Spinal cord (tissue), 10 donors: Measurements from ENCODE around the gene CRABP2. TPM values are rescaled to one million over a fixed set of nuclear protein-coding genes. Genes with fewer than 3 reads are reported as not detected.
A peak's percentile ranks its signal among the peaks of the same experiment; 100 is the strongest.

Experiments used
- DNase-seq, 6 donors: peaks; one replicate each; pipeline versions ENCODE4 v3.0.0 to v3.0.0-alpha.2; 2013 to 2015; ENCODE audit warnings: low spot score in 6 of 6, low read depth in 4 of 6
- H3K27ac ChIP-seq: one replicate; pipeline ENCODE4 v1.5.1; 2013; ENCODE audit warnings: low read depth, low read length, control low read depth
- H3K27me3 ChIP-seq: one replicate; pipeline ENCODE4 v1.6.1; 2013; ENCODE audit warnings: low read length; ENCODE audit not compliant: control insufficient read depth, insufficient read depth
- H3K36me3 ChIP-seq: one replicate; pipeline ENCODE4 v1.6.1; 2013; ENCODE audit warnings: low read length; ENCODE audit not compliant: control insufficient read depth, insufficient read depth
- H3K4me1 ChIP-seq: one replicate; pipeline ENCODE4 v1.6.1; 2013; ENCODE audit warnings: low read length; ENCODE audit not compliant: control insufficient read depth, insufficient read depth
- H3K4me3 ChIP-seq: one replicate; pipeline ENCODE4 v1.5.1; 2013; ENCODE audit warnings: low read depth, low read length, control low read depth
- H3K9me3 ChIP-seq: one replicate; pipeline ENCODE4 v1.6.1; 2013; ENCODE audit warnings: low read length; ENCODE audit not compliant: control insufficient read depth, insufficient read depth
- WGBS: methylation state at CpG from one replicate; pipeline ENCODE4 v1.1.5; 2013; ENCODE audit warnings: missing lambda C conversion rate; ENCODE audit not compliant: insufficient coverage; 5-methylcytosine and 5-hydroxymethylcytosine counted together
- polyA plus RNA-seq, 2 donors: library from polyadenylated mRNA; unstranded; fragments of 120-200 nt; gene quantifications; one replicate each; pipeline ENCODE4 v1.2.1, GENCODE V29; 2013; ENCODE audit not compliant: insufficient read length in 2 of 2
- total RNA-seq, 2 donors: library from RNA; depleted of rRNA in 1 of 2; stranded (reverse); fragments of 120-200 nt in 1 of 2; fragments of >200 nt in 1 of 2; gene quantifications; one replicate each; pipeline versions ENCODE4 v1.2.3 to v1.2.4, GENCODE V29; 2013 to 2014
- donor health status: healthy.

Gene CRABP2
- total and polyA plus RNA-seq, 4 donors, result 35.6 to 482 (median 88.3) TPM

- under 1% methylated on average over 40 of the region's 46 CpGs for WGBS
- Histone ChIP-seq H3K4me3 (peak within 1 kb of the TSS; percentile 92), H3K9me3 (no peaks in the 10 kb centered on the region), H3K27ac (peak within 1 kb of the TSS; percentile 96), H3K36me3 (peaks cover 22% of the 10 kb centered on the region), H3K27me3 (no peaks in the 10 kb centered on the region), H3K4me1 (peaks cover 40% of the 10 kb centered on the region)
- DNase-seq, result peak in 2 of 6 donors; percentile 93
Measured at GRCh38 chr1:156727926-156728598, 22.7 kb upstream of the CRABP2 start, which contains the start of gene METTL25B. Gene METTL25B, plus strand, starts transcription at chr1:156728469. Its CDS starts 636 bp downstream, at chr1:156729105.

GRCh38 chr1:156727492-156727891 is 22.1 kb upstream of the CRABP2 start:
- peaks cover 40% of the 10 kb centered on the region for H3K4me1 ChIP-seq
- 51% methylated on average over 4 of the region's 7 CpGs for WGBS
- H3K36me3 ChIP-seq, result peaks cover 27% of the 10 kb centered on the region
- no peak for DNase-seq
- H3K4me3 ChIP-seq, result peak overlapping the region; percentile 92
- no peaks in the 10 kb centered on the region for H3K27me3 ChIP-seq
- no peak overlapping the region for H3K27ac ChIP-seq
- no peaks in the 10 kb centered on the region for H3K9me3 ChIP-seq

GRCh38 chr1:156726549-156727226 is 21.3 kb upstream of the CRABP2 start:
- DNase-seq, result no peak
- Histone ChIP-seq H3K4me1 (peaks cover 40% of the 10 kb centered on the region), H3K4me3 (no peak overlapping the region), H3K9me3 (no peaks in the 10 kb centered on the region), H3K36me3 (peaks cover 25% of the 10 kb centered on the region), H3K27me3 (no peaks in the 10 kb centered on the region), H3K27ac (no peak overlapping the region)
- 46% methylated on average over 8 of the region's 15 CpGs for WGBS

- H3K4me3 ChIP-seq, result peak overlapping the region; percentile 26
Measured at GRCh38 chr1:156725683-156726280, 20.4 kb upstream of the CRABP2 start.

GRCh38 chr1:156721535-156721934 is 16.2 kb upstream of the CRABP2 start:
- no peak overlapping the region for H3K27ac ChIP-seq
- peaks cover 23% of the 10 kb centered on the region for H3K4me1 ChIP-seq
- no peaks in the 10 kb centered on the region for H3K27me3 ChIP-seq
- no peaks in the 10 kb centered on the region for H3K9me3 ChIP-seq
- H3K4me3 ChIP-seq, result no peak overlapping the region
- H3K36me3 ChIP-seq, result peaks cover 41% of the 10 kb centered on the region
- no peak for DNase-seq
- 79% methylated on average over 2 of the region's 4 CpGs for WGBS

More at GRCh38 chr1:156725683-156726280, 20.4 kb upstream of the CRABP2 start:
- Histone ChIP-seq H3K27ac (no peak overlapping the region), H3K36me3 (peaks cover 33% of the 10 kb centered on the region), H3K27me3 (no peaks in the 10 kb centered on the region), H3K9me3 (no peaks in the 10 kb centered on the region), H3K4me1 (peaks cover 40% of the 10 kb centered on the region)
- DNase-seq, result peak in 2 of 6 donors; percentile 93
- 18% methylated on average over 18 of the region's 18 CpGs for WGBS

GRCh38 chr1:156721131-156721530 is 15.7 kb upstream of the CRABP2 start:
- Histone ChIP-seq H3K27ac (no peak overlapping the region), H3K36me3 (peaks cover 39% of the 10 kb centered on the region), H3K27me3 (no peaks in the 10 kb centered on the region), H3K4me1 (peaks cover 19% of the 10 kb centered on the region), H3K9me3 (no peaks in the 10 kb centered on the region), H3K4me3 (no peak overlapping the region)
- no peak for DNase-seq
- 75% methylated on average over 2 of the region's 2 CpGs for WGBS

- H3K27ac ChIP-seq, result no peak overlapping the region
- no peak overlapping the region for H3K4me3 ChIP-seq
- 33% methylated on average over 3 of the region's 4 CpGs for WGBS
- DNase-seq, result peak in 1 of 6 donors; percentile 31
- H3K36me3 ChIP-seq, result peaks cover 27% of the 10 kb centered on the region
- H3K27me3 ChIP-seq, result no peaks in the 10 kb centered on the region
- no peaks in the 10 kb centered on the region for H3K4me1 ChIP-seq
- no peaks in the 10 kb centered on the region for H3K9me3 ChIP-seq
Measured at GRCh38 chr1:156717351-156717750, 12.0 kb upstream of the CRABP2 start.

GRCh38 chr1:156714830-156715229 is 9.4 kb upstream of the CRABP2 start:
- H3K4me1 ChIP-seq, result peaks cover 16% of the 10 kb centered on the region
- WGBS, result 79% methylated on average over 3 of the region's 3 CpGs
- H3K27me3 ChIP-seq, result no peaks in the 10 kb centered on the region
- no peak for DNase-seq
- peaks cover 12% of the 10 kb centered on the region for H3K36me3 ChIP-seq
- H3K27ac ChIP-seq, result no peak overlapping the region
- H3K9me3 ChIP-seq, result no peaks in the 10 kb centered on the region
- no peak overlapping the region for H3K4me3 ChIP-seq

- 47% methylated on average over 2 of the region's 3 CpGs for WGBS
- Histone ChIP-seq H3K27me3 (no peaks in the 10 kb centered on the region), H3K27ac (no peak overlapping the region), H3K9me3 (no peaks in the 10 kb centered on the region), H3K36me3 (peaks cover 7% of the 10 kb centered on the region), H3K4me3 (no peak overlapping the region), H3K4me1 (peaks cover 33% of the 10 kb centered on the region)
- no peak for DNase-seq
Measured at GRCh38 chr1:156712626-156713025, 7.2 kb upstream of the CRABP2 start.
